DOHH2 (cell line): ENCODE results near the gene FBXO24.
A peak's percentile ranks its signal among the peaks of the same experiment; 100 is the strongest.

Experiments
- H3F3A ChIP-seq: fragments of 200-600 bp; sonication (generic), shearing (Covaris generic); 2 replicates; pipeline ENCODE4 v1.6.0; 2016; ENCODE audit warnings: antibody characterized with exemption, mild to moderate bottlenecking; ENCODE audit not compliant: control insufficient read depth, insufficient read depth
- H3K27ac ChIP-seq: fragments of 200-600 bp; sonication (generic); 2 replicates; pipeline ENCODE4 v1.5.1; 2014; ENCODE audit warnings: low read depth, mild to moderate bottlenecking, low read length, moderate library complexity
- H3K27me3 ChIP-seq: fragments of 200-600 bp; sonication (generic); 2 replicates; pipeline ENCODE4 v1.6.1; 2014; ENCODE audit warnings: mild to moderate bottlenecking, low read length, mixed read lengths; ENCODE audit not compliant: control insufficient read depth
- H3K36me3 ChIP-seq: fragments of 200-600 bp; sonication (generic); 2 replicates; pipeline ENCODE4 v1.6.1; 2014; ENCODE audit warnings: mild to moderate bottlenecking, low read length, moderate library complexity, mixed read lengths; ENCODE audit not compliant: control insufficient read depth
- H3K4me1 ChIP-seq: fragments of 200-600 bp; sonication (generic); 2 replicates; pipeline ENCODE4 v1.6.1; 2014; ENCODE audit warnings: mild to moderate bottlenecking, low read length, mixed read lengths; ENCODE audit not compliant: control insufficient read depth
- H3K4me2 ChIP-seq: fragments of 200-600 bp; sonication (generic); 2 replicates; pipeline ENCODE4 v1.6.0; 2014; ENCODE audit warnings: mild to moderate bottlenecking, low read length, moderate library complexity
- H3K4me3 ChIP-seq: fragments of 200-600 bp; sonication (generic); 2 replicates; pipeline ENCODE4 v1.5.1; 2014; ENCODE audit warnings: mild to moderate bottlenecking, low read length, mixed read lengths
- H3K79me2 ChIP-seq: fragments of 200-600 bp; sonication (generic); 2 replicates; pipeline ENCODE4 v1.6.1; 2014; ENCODE audit warnings: mild to moderate bottlenecking, low read length, mixed read lengths; ENCODE audit not compliant: control insufficient read depth
- H3K9me2 ChIP-seq: fragments of 200-600 bp; sonication (generic); replicated peaks from 2 replicates; pipeline ENCODE4 v1.6.1; 2014; ENCODE audit warnings: mild to moderate bottlenecking, low read length, mixed read lengths; ENCODE audit not compliant: control insufficient read depth
- H3K9me3 ChIP-seq: fragments of 200-600 bp; sonication (generic); 2 replicates; pipeline ENCODE4 v1.6.1; 2014; ENCODE audit warnings: antibody characterized with exemption, low read length, mixed read lengths; ENCODE audit not compliant: control insufficient read depth, insufficient read depth
- H4K20me1 ChIP-seq: fragments of 200-600 bp; sonication (generic); 2 replicates; pipeline ENCODE4 v1.6.0; 2014; ENCODE audit warnings: low read depth, mild to moderate bottlenecking, antibody characterized with exemption, low read length, moderate library complexity; ENCODE audit not compliant: control insufficient read depth, insufficient read depth
- CTCF ChIP-seq: fragments of 200-600 bp; sonication (generic); IDR thresholded peaks from one replicate; pipeline ENCODE4 v1.5.1; 2014; ENCODE audit warnings: antibody characterized with exemption, mild to moderate bottlenecking, low read depth, low read length; ENCODE audit not compliant: poor library complexity, severe bottlenecking
- EZH2phosphoT487 ChIP-seq: fragments of 200-600 bp; sonication (generic); IDR thresholded peaks from 2 replicates; pipeline ENCODE4 v1.6.1; 2017; ENCODE audit warnings: borderline replicate concordance, mild to moderate bottlenecking, antibody characterized with exemption, low read length, moderate library complexity, mixed read lengths

Gene FBXO24

GRCh38 chr7:100600730-100601038 lies 14.6 kb downstream of the FBXO24 start:
- Histone ChIP-seq H3K27ac (no peak overlapping the region), H3K9me2 (no peaks in the 10 kb centered on the region), H3K4me1 (peaks cover 18% of the 10 kb centered on the region), H3K4me3 (no peak overlapping the region), H3F3A (no peaks in the 10 kb centered on the region), H3K27me3 (peaks cover 24% of the 10 kb centered on the region), H4K20me1 (no peaks in the 10 kb centered on the region), H3K4me2 (no peak overlapping the region), H3K36me3 (no peaks in the 10 kb centered on the region), H3K9me3 (no peaks in the 10 kb centered on the region), H3K79me2 (no peaks in the 10 kb centered on the region)
- TF ChIP-seq EZH2phosphoT487: no peak
- peak; percentile 51 for TF ChIP-seq CTCF

GRCh38 chr7:100602889-100603725 lies 17.0 kb downstream of the FBXO24 start:
- Histone ChIP-seq H3K4me1 (peaks cover 19% of the 10 kb centered on the region), H3K9me3 (no peaks in the 10 kb centered on the region), H3K27ac (no peak overlapping the region), H3K4me2 (peak overlapping the region; percentile 89), H3K36me3 (no peaks in the 10 kb centered on the region), H3K79me2 (no peaks in the 10 kb centered on the region), H3K4me3 (peak overlapping the region; percentile 74), H3F3A (no peaks in the 10 kb centered on the region), H4K20me1 (no peaks in the 10 kb centered on the region), H3K9me2 (no peaks in the 10 kb centered on the region), H3K27me3 (peaks cover 31% of the 10 kb centered on the region)
- TF ChIP-seq CTCF (no peak), EZH2phosphoT487 (no peak)

GRCh38 chr7:100603726-100604027 lies 17.5 kb downstream of the FBXO24 start:
- H3F3A ChIP-seq: no peaks in the 10 kb centered on the region
- peaks cover 19% of the 10 kb centered on the region for H3K4me1 ChIP-seq
- H3K27me3 ChIP-seq: peaks cover 31% of the 10 kb centered on the region
- no peak overlapping the region for H3K27ac ChIP-seq
- no peaks in the 10 kb centered on the region for H3K9me2 ChIP-seq
- H4K20me1 ChIP-seq: no peaks in the 10 kb centered on the region
- peak overlapping the region; percentile 89 for H3K4me2 ChIP-seq
- TF ChIP-seq EZH2phosphoT487: no peak
- H3K9me3 ChIP-seq: no peaks in the 10 kb centered on the region
- H3K79me2 ChIP-seq: no peaks in the 10 kb centered on the region
- no peaks in the 10 kb centered on the region for H3K36me3 ChIP-seq
- H3K4me3 ChIP-seq: peak overlapping the region; percentile 74

- H3K4me3 ChIP-seq: peak overlapping the region; percentile 74
- peaks cover 19% of the 10 kb centered on the region for H3K4me1 ChIP-seq
- H3K27ac ChIP-seq: 0 out of 2 replicates have a peak overlapping the region, but pooled peaks have one; percentile 0
- no peaks in the 10 kb centered on the region for H3K9me2 ChIP-seq
- no peaks in the 10 kb centered on the region for H3F3A ChIP-seq
- peaks cover 31% of the 10 kb centered on the region for H3K27me3 ChIP-seq
- H4K20me1 ChIP-seq: no peaks in the 10 kb centered on the region
- TF ChIP-seq CTCF (peak; percentile 93), EZH2phosphoT487 (no peak)
- peak overlapping the region; percentile 89 for H3K4me2 ChIP-seq
- H3K36me3 ChIP-seq: no peaks in the 10 kb centered on the region
- no peaks in the 10 kb centered on the region for H3K79me2 ChIP-seq
- H3K9me3 ChIP-seq: no peaks in the 10 kb centered on the region
Measured at GRCh38 chr7:100604028-100604975, 18.2 kb downstream of the FBXO24 start.
